ENCODE data around the gene VPS8.

Gene VPS8, protein sequence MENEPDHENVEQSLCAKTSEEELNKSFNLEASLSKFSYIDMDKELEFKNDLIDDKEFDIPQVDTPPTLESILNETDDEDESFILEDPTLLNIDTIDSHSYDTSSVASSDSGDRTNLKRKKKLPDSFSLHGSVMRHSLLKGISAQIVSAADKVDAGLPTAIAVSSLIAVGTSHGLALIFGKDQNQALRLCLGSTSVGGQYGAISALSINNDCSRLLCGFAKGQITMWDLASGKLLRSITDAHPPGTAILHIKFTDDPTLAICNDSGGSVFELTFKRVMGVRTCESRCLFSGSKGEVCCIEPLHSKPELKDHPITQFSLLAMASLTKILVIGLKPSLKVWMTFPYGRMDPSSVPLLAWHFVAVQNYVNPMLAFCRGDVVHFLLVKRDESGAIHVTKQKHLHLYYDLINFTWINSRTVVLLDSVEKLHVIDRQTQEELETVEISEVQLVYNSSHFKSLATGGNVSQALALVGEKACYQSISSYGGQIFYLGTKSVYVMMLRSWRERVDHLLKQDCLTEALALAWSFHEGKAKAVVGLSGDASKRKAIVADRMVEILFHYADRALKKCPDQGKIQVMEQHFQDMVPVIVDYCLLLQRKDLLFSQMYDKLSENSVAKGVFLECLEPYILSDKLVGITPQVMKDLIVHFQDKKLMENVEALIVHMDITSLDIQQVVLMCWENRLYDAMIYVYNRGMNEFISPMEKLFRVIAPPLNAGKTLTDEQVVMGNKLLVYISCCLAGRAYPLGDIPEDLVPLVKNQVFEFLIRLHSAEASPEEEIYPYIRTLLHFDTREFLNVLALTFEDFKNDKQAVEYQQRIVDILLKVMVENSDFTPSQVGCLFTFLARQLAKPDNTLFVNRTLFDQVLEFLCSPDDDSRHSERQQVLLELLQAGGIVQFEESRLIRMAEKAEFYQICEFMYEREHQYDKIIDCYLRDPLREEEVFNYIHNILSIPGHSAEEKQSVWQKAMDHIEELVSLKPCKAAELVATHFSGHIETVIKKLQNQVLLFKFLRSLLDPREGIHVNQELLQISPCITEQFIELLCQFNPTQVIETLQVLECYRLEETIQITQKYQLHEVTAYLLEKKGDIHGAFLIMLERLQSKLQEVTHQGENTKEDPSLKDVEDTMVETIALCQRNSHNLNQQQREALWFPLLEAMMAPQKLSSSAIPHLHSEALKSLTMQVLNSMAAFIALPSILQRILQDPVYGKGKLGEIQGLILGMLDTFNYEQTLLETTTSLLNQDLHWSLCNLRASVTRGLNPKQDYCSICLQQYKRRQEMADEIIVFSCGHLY (N-terminal part only)

DNA sequence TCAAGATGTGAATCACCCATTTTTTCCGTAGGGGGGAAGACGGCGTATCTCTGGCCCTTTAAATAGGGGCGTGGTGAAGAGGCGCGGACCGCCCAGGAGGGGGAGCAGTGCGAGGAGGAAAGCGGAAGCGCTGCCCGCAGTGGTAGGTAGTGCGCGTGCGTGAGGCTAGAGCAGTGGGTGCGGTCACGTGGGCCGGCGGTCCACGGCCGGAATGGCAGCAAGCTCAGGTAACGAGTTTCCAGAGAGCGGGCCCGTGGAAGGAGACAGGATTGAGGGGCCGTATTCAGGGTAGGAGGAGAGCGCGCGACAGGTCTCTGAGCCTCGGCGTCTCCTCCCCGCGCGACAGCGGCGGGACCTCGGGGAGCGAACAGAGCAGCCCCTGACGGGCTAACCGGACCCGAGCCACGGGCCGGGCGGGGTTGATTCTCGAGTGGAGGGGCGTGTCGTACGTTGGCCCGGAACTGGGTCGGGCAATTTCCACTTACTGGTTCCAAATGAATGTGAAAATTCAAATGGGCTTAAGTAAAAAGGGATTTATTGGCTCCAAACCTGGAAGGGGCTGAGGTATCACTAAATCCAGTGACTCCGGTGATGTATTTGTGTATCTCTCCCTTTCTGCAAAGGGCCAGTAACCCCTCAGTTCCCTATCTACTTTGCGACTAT, at the start of gene VPS8:
VPS8 (plus strand) TSS at position 168 of the 663 bp plus-strand sequence. CDS start 12,467 bp downstream, outside the sequence.
- peak; percentile 84 for DNase-seq (ENCODE audit: low read depth, low spot score)

- no peak for DNase-seq (ENCODE audit: low read depth, low spot score)
Measured at GRCh38 chr3:184764191-184764590, 47.8 kb upstream of the VPS8 start.

GRCh38 chr3:184765047-184765729, 46.8 kb upstream of the VPS8 start:
- DNase-seq (ENCODE audit: low read depth, low spot score) = no peak

DNA sequence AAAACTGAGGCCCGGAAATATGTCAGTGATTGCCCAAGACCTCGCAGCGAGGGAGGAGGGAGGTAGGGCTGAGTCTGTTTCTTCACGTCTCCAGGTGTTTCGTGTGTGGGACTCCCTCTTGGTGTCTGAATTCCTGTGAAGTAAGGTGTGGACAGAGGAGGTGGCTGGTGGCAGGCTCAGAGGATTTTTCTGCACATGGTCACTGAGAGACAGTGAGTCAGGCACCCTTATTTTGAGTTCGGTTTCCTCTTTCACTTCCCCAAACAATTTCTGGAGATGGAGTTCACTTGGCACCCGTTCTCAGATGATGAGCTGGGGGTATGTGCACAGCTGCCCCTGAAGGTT, 46.3 kb upstream of the VPS8 start:
- DNase-seq (ENCODE audit: low read depth, low spot score) = no peak

GRCh38 chr3:184766555-184767261, 45.3 kb upstream of the VPS8 start:
- DNase-seq (ENCODE audit: low read depth, low spot score) = no peak

DNA sequence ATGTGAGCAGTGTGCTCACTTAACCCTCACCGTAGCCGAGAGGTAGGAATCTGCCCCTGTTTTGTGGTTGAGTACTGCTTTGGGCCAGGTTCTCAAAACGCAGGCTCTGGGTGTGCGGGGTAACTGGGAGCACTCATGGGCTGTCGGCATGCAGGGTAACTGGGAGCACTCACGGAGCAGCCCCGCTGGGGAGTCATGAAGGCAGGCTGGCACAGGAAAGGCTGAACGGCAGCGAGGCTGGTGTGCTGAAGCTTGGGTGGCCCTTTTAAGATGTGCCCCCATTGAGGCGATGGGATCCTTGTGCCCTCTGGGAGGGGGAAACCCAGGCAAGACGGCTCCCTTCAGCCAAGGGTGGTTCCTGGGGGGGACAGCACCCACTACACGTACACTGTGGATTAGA, 44.6 kb upstream of the VPS8 start:
- DNase-seq (ENCODE audit: low read depth, low spot score) = no peak

- no peak for DNase-seq (ENCODE audit: low read depth, low spot score)
Measured at GRCh38 chr3:184769382-184770170, 42.4 kb upstream of the VPS8 start.

DNA sequence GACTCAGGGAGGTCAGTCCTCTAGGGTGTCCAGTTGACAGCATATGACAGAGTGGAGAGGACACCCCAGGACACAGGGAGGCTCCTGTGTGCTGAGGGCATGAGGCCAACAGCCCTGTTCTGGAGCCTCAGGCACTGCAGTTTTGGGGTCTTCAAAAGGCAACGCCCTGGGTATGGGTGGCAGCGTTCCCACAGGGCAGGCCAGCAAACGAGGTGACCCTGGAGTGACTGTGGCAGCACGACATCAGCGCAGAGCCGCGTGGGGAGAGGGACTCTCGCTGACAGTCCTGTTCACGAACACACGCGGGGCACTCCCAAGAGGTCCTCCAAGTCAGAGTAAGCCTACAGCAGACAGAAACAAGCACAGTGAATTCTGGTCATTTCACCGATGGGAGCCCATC, 41.4 kb upstream of the VPS8 start:
- DNase-seq (ENCODE audit: low read depth, low spot score) = no peak

- no peak for DNase-seq (ENCODE audit: low read depth, low spot score)
Measured at GRCh38 chr3:184771301-184772127, 40.5 kb upstream of the VPS8 start.

DNA sequence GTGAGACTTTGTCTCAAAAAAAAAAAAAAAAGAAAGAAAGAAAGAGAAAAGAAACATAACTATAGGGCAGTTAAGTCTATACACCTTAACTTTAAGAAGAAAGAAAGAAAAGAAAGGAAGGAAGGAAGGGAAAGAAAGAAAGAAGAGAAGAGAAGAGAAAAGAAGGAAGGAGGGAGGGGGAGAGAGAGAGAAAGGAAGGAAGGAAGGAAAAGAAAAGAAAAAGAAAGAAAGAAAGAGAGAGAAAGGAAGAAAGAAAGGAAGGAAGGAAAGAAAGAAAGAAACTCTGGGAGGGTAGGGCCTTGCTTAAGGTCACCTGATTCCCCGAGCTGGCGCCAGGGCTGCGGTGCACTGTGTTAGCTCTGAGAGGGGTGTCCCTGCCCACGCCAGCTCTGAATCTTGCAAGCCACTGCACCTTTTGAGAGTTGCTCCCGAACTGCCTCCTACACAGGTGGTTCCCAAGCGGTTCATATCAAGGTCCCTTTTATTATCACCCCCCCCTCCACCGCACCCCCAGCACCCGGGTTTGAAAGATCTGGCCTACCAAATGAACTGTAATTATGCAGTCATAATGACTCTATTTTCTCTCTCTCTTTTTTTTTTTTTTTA, 39.2 kb upstream of the VPS8 start:
- DNase-seq (ENCODE audit: low read depth, low spot score) = no peak

DNA sequence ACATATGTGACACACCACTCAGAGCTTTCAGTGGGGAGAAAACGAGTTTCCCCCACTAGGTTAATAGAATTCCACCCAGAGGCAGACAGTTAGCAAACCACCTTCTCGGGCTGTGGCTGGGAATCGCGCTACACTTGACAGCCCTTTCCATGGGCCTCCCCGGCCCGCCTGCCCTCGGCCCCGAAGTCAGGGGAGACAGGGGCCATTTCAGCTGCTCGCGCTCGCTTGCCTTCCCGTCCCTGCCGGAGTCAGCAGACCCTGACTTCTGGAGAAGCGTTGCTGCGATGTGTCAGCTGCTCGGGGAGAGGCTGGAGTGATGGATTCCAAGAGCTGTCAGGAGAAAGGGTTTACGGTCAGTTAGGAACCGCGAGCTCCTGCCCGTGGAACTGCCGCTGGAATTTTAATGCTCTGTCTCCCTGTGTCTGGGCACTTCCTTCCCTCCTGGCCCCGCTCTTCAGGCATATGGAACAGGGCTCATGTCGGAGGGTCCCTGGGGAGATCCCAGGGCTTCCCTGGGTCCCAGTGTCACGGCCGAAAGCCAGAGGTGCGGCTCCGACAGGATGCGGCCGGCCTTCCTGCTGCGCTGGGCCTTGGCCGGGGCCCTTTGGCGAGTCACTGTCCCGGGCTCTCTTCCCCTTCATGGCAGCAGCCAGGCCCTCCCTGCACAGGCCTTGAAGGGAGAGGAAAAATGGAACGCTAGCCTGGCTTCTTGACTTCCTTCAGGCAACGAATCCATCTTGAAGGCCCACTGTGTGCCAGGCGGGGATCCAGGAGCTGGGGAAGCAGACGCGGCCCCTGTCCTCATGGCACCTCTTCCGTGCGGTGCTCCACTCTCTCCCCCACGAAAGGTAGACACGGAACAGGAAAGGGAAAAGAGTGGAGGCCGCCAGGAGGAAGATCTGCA, 38.4 kb upstream of the VPS8 start:
- DNase-seq (ENCODE audit: low read depth, low spot score) = no peak

GRCh38 chr3:184776916-184777315, 35.0 kb upstream of the VPS8 start:
- DNase-seq (ENCODE audit: low read depth, low spot score) = no peak

GRCh38 chr3:184777566-184778356, 34.2 kb upstream of the VPS8 start:
- DNase-seq (ENCODE audit: low read depth, low spot score) = peak; percentile 69

- DNase-seq (ENCODE audit: low read depth, low spot score) = no peak
Measured at GRCh38 chr3:184778426-184779332, 33.3 kb upstream of the VPS8 start.

DNA sequence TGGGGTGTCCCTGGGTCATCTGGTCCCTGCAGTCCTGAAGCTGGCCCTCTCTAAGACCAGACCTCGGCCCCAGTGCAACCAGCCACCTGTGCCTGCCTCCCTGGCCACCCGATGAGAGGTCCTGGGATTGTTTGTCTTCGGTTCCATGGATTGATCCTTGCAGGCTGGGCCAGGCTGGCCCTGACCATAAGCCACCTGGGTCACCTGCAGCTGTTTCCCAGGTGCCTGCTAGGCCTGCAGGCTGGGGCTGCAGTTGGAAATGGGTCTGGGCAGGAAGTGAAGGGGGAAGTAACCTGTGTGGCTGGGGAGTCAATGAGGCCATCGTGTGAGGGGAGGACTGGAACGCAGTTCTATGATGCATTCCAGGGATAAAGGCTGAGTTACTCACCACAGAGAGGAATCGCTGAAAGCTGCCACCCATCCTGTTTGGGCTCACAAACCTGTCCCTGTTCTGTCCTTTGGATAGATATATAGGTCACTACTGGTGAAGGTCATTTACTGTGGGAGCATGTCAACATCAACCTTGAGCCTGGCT, 30.9 kb upstream of the VPS8 start:
- no peak for DNase-seq (ENCODE audit: low read depth, low spot score)
